GM21717 (cell line): Measurements from ENCODE around the gene SPRED2.
A peak's percentile ranks its signal among the peaks of the same experiment; 100 is the strongest.

ENCODE experiments used
- ATAC-seq: cut with Tn5 transposase; IDR thresholded peaks from one replicate; pipeline ENCODE4 v1.9.1; 2021; ENCODE audit warnings: mild to moderate bottlenecking, moderate library complexity; ENCODE audit not compliant: unreplicated experiment

The SPRED2 gene

DNA sequence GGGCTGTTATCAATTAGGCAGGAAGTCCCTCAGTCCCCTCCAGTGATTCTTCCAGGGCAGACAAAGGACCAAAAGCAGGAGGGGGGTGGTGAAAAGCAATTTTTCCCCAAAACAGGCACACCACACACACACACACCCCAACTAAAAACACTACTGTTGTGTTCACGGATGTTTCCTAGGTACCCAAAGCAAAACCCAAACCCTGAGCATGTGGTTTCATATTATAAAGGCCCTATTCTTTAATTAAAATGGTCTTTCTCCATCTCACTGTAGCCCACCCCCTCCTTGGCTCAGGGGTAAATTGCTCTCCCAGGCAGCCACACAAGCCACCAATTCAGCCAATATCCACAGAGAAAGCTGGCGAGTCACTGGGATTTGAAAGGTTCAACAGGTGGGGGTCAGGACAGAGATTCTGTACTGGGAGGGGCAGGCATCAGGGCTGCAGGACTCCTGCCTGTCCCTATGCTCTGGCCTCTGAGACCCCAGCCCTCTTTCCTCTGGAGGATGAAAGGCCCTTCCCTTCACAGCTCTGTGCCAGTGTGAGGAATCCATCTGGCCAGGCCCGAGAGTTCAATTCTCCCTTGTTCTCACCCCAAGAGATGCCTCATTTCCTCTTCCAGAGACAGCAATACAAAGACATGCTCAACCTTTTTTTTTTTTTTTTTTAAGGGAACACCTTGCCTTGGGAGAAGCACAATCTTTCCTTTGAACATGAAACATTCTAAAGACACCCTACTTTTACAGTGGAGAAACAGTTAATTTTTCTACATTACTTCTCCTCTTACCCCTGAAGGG lies 43.6 kb downstream of the SPRED2 start:
- no peak for ATAC-seq

DNA sequence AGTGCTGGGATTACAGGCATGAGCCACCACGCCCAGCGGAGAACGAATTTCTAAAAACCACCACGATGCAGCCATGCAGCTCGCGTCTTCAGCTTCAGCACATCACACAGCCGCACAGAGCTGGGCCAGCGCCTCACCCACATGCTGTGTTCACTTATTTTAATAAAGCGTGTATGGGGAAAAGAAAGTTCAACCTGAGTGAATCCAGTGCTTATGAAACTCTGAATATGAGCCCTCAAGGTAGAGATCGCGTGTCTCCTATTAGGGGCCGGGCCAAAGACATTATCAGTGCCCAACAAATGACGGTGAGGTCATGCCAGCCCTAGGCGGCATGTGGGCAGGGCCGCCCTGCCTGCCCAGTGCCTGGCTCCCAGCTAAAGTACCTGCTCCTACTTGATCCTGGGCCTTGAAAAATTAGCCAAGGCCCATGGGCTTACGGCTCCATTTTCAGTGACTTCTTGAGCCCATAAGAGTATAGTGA lies 44.3 kb downstream of the SPRED2 start:
- ATAC-seq: peak; percentile 59

- ATAC-seq: no peak
Observed at GRCh38 chr2:65386989-65387388, 45.4 kb downstream of the SPRED2 start.

GRCh38 chr2:65386344-65386743 lies 46.1 kb downstream of the SPRED2 start:
- ATAC-seq: no peak

- ATAC-seq: no peak
Observed at GRCh38 chr2:65383541-65384488, 48.6 kb downstream of the SPRED2 start.

GRCh38 chr2:65382776-65383357 lies 49.5 kb downstream of the SPRED2 start:
- peak; percentile 52 for ATAC-seq

DNA sequence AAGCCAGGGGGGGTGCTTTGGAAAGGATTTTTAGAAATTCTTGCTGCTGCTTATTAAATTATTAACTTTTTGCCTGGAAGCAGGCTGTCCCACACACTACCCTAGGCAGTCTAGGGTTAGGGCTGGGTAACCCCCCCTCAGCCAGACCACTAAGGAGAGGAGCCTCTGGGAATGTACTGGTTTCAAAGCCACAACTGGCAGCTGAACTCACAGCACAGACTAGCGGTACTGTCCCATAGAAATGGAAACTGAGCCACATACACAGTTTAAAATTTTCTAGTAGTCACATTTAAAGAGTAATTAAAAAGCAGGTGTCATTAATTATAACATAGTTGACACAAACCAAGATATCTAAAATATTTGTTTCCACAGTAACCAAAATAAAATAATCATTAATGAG lies 50.1 kb downstream of the SPRED2 start:
- ATAC-seq: no peak

- no peak for ATAC-seq
Observed at GRCh38 chr2:65381607-65382051, 50.8 kb downstream of the SPRED2 start.

GRCh38 chr2:65380255-65380654 lies 52.1 kb downstream of the SPRED2 start:
- no peak for ATAC-seq

GRCh38 chr2:65379721-65380171 lies 52.7 kb downstream of the SPRED2 start:
- no peak for ATAC-seq

DNA sequence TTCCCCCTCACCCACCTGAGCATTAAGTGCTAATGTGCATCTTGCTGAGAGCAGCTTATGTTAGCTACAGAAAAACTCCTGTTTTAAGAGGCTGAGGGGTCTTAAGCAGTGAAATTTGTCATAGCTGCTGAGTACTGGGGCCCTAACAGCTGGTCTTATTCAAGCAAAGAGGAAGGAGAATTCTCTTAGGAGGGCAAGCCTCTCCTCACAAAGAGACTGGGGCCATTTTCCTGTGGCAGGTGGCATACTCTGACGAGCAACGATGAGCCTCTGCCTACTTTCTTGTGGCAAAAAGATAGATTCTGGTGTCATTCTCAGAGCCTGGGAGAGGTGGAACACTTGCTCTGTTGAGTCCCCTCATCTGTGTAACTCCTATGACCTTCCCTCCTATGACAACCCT lies 53.2 kb downstream of the SPRED2 start:
- no peak for ATAC-seq

DNA sequence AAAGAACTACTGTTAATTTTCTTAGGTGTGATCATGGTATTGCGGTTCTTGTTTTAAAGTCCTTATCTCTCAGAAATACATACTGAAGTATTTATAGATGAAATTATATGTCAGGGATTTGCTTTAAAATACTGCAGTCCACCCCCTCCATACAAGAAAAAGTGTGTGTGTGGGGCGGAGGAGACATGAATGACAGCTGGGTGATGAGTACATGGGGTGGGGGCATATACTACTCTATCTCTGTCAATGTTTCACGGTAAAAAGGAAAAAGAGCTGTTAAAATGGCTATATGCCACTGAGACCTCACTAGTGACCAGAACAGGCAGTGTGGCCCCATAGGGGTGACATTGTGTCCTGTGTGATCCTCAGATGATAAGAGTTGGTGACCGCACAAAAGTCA lies 54.1 kb downstream of the SPRED2 start:
- ATAC-seq: no peak

DNA sequence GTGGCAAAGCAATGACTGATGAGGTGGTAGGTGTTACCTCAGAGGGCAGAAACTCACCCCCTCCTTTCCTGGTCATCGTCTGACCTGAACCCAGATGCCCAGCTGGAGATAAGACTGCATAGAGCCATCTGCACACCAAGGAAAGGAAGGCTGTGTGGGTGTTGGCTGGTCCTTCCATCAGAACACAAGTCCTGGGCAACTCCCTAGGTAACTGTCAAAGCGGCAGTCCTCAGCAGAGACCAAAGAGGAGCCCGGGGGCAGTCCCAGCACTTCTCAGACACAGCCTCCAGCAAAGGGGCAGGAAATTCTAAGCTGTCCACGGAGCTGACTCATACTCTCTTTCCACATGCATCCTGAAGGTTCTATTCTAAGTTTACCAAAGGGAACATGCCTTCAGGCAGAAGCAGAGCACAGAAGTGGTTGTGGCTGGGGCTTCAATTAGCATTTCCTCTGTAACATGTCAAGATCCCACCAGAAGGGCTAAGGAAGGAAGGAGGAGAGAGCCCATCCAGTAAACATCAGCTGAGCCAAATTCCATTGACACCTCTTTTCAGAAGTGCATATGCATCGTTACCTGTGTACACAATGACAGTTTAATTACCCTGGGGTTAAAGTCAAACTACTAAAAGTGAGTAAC lies 54.7 kb downstream of the SPRED2 start:
- no peak for ATAC-seq

GRCh38 chr2:65375723-65376122 lies 56.7 kb downstream of the SPRED2 start:
- no peak for ATAC-seq

DNA sequence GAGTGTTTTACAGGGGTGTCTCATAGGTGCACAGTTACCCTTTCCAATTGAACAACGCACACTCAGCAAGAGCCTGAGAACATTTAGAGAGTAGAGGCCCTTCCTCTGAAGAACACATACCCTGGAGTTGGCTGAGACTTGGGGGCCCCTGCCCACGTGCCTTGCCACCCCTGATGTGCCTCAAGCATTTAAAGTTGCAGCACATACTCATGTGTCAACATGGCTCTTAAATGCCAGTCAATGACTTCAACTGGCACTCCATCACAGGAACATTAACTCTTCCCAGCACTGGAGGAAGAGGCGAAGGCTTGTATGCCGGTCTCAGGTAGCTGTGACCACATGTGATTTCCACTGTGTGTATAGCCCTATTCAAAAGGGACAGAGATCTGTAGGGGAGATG lies 57.4 kb downstream of the SPRED2 start:
- ATAC-seq: no peak

- no peak for ATAC-seq
Observed at GRCh38 chr2:65374575-65374974, 57.8 kb downstream of the SPRED2 start.

DNA sequence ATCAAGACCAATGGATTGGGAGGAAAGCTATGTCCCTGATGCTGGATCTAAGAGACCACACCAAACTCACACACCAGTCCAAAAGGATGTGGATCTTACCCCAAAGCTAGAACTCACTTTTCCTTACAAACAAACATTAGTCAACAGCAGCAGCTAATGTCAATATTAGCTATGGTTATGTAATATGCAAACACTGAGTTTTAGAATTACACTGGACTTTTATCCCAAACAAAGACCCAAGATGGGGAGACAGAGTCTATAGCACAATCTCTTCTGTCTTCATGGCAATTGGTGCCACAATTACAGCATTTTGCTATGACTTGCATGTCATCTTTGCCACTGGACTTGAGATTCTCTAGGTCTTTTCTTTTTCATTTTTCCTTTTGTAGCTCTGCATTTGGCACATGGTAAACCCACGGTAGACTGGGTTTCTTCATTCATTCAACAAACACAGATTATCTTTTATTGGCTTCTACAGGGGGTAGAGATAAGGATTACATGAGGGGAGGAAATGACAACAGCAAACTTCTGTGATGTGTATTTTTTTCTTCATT lies 59.0 kb downstream of the SPRED2 start:
- ATAC-seq: no peak

- no peak for ATAC-seq
Observed at GRCh38 chr2:65372619-65373018, 59.8 kb downstream of the SPRED2 start.

- no peak for ATAC-seq
Observed at GRCh38 chr2:65371074-65371434, 61.3 kb downstream of the SPRED2 start.

- ATAC-seq: no peak
Observed at GRCh38 chr2:65370387-65371073, 61.9 kb downstream of the SPRED2 start.
